SK-N-MC (cell line): Measurements from ENCODE around the gene SMYD3.

Experiments used
- DNase-seq: peaks from one replicate; pipeline ENCODE4 v3.0.0-alpha.2; 2011; ENCODE audit warnings: low read depth, low spot score
- H3K27ac ChIP-seq: fragments of 200-600 bp; sonication (generic); 2 replicates; pipeline ENCODE4 v1.5.1; 2016; ENCODE audit warnings: mixed run types
- H3K36me3 ChIP-seq: fragments of 200-600 bp; sonication (generic); 2 replicates; pipeline ENCODE4 v1.6.1; 2017; ENCODE audit warnings: antibody characterized with exemption, low read length, mixed read lengths; ENCODE audit not compliant: insufficient read depth
- H3K4me3 ChIP-seq: fragments of 200-600 bp; sonication (generic); 2 replicates; pipeline ENCODE4 v1.5.1; 2016
- H3K9ac ChIP-seq: fragments of 200-600 bp; sonication (generic); 2 replicates; pipeline ENCODE4 v1.8.0; 2017; ENCODE audit warnings: mixed run types, mixed read lengths; ENCODE audit not compliant: insufficient read length
- H3K9me3 ChIP-seq: fragments of 200-600 bp; sonication (generic); 2 replicates; pipeline ENCODE4 v1.6.1; 2017; ENCODE audit warnings: low read depth, mild to moderate bottlenecking, antibody characterized with exemption, low read length, moderate library complexity, mixed read lengths
- EZH2 ChIP-seq: fragments of 200-600 bp; sonication (generic); IDR thresholded peaks from one replicate; pipeline ENCODE4 v1.6.1; 2017; ENCODE audit warnings: antibody characterized with exemption
- FOXP2 ChIP-seq: optimal IDR thresholded peaks from 2 replicates; pipeline ENCODE3; 2011; ENCODE audit warnings: mild to moderate bottlenecking, moderate library complexity; ENCODE audit not compliant: insufficient read depth; ENCODE audit errors: extremely low read length, control extremely low read depth
- POLR2AphosphoS5 ChIP-seq: IDR thresholded peaks from 2 replicates; pipeline ENCODE4 v1.6.1; 2012; ENCODE audit warnings: mild to moderate bottlenecking, low read depth, low read length, borderline replicate concordance

Gene SMYD3

GRCh38 chr1:246193537-246193936 lies 313.5 kb downstream of the SMYD3 start:
- H3K9ac ChIP-seq, result no peak overlapping the region
- no peaks in the 10 kb centered on the region for H3K36me3 ChIP-seq
- H3K4me3 ChIP-seq, result no peak overlapping the region
- no peak for DNase-seq
- H3K27ac ChIP-seq, result no peak overlapping the region
- TF ChIP-seq EZH2, result no peak
- no peak for TF ChIP-seq FOXP2
- TF ChIP-seq POLR2AphosphoS5, result no peak
- H3K9me3 ChIP-seq, result no peaks in the 10 kb centered on the region

GRCh38 chr1:246189126-246189525 lies 318.0 kb downstream of the SMYD3 start:
- Histone ChIP-seq H3K4me3 (no peak overlapping the region), H3K27ac (no peak overlapping the region), H3K9ac (no peak overlapping the region), H3K36me3 (no peaks in the 10 kb centered on the region), H3K9me3 (no peaks in the 10 kb centered on the region)
- no peak for TF ChIP-seq FOXP2
- no peak for TF ChIP-seq POLR2AphosphoS5
- TF ChIP-seq EZH2, result no peak
- no peak for DNase-seq

DNA sequence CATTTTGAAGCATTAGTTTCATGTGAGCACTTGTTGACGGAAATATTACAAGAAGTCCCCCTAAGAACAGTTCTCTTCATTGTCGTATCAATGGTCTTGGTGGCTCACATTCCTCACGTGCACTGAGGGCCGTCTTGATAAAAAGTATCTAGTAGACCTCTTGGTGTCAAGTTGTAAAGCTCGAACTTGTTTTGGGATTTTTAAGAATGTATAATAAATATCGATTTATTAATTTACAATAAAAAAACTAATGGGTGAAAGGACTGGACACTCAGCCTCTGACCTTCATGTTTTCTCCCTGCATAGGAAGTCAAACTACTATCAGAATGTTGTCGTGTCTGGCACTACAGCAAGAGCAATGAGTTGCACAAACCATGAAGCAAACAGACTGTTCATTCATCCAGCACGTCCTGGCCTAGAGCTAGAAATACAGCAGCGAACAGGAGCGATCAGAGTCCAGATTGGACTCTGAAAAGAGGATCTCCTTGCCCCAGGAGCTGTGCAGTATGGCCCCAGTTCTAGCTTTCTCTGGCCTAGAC lies 319.2 kb downstream of the SMYD3 start:
- H3K9me3 ChIP-seq, result no peaks in the 10 kb centered on the region
- H3K9ac ChIP-seq, result no peak overlapping the region
- no peaks in the 10 kb centered on the region for H3K36me3 ChIP-seq
- no peak overlapping the region for H3K27ac ChIP-seq
- H3K4me3 ChIP-seq, result no peak overlapping the region
- DNase-seq, result no peak
- TF ChIP-seq EZH2 (no peak), POLR2AphosphoS5 (no peak), FOXP2 (no peak)

GRCh38 chr1:246184503-246184902 lies 322.6 kb downstream of the SMYD3 start:
- H3K4me3 ChIP-seq, result no peak overlapping the region
- no peak overlapping the region for H3K27ac ChIP-seq
- H3K9me3 ChIP-seq, result no peaks in the 10 kb centered on the region
- no peaks in the 10 kb centered on the region for H3K36me3 ChIP-seq
- no peak for DNase-seq
- TF ChIP-seq POLR2AphosphoS5 (no peak), EZH2 (no peak), FOXP2 (no peak)
- no peak overlapping the region for H3K9ac ChIP-seq

DNA sequence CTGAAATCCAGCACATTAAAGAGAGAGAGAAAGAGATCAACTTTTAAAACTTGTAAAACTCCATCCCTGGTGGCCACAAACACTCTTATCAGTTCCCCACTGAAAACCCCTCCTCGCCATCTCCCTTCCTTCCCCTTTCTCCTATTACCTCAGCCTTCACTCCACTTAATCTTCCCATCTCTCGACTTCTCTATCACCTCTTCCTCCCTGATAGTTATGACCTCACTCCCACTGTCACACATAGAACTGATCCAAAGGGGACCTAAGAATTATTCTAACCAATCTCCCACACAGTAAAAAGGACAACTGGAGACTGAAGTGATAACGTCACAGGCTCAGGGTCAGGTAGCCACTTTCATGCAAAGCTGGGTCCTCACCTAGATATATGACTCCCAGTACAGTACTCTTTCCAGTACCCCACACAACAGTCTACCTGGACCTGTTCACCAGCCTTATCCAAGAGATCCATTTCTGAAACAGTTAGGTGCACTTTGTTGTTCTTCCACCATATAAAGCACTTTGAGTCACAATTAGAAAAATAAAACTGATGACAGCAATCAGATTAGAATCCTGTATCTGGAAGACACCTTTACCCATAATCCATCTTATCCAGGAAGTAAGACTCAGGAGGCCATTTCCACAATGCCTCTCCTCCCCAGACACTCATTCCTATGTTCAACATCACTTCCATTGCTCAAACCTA lies 324.8 kb downstream of the SMYD3 start:
- no peak overlapping the region for H3K27ac ChIP-seq
- H3K9ac ChIP-seq, result no peak overlapping the region
- H3K9me3 ChIP-seq, result no peaks in the 10 kb centered on the region
- H3K4me3 ChIP-seq, result no peak overlapping the region
- TF ChIP-seq POLR2AphosphoS5 (no peak), FOXP2 (no peak), EZH2 (no peak)
- H3K36me3 ChIP-seq, result no peaks in the 10 kb centered on the region
- DNase-seq, result no peak

DNA sequence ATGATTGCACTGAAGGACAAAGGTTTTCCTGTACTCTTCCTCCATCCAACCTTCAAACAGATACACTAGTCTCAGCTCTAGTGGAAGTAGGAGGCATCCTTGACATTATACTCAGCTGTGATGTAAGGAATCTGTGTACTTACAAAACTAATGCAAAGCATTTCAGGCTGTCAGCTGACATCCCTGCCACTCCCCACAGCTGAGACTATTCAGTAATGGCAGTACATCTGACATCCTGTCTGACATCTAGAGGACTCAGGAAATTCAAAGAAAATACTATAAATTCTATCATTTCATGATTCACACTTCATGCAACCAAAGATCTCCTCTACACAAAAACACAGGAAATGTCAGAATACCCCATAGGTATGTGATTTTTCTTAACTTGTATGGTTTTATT lies 325.8 kb downstream of the SMYD3 start:
- Histone ChIP-seq H3K36me3 (no peaks in the 10 kb centered on the region), H3K9ac (no peak overlapping the region), H3K27ac (no peak overlapping the region), H3K4me3 (no peak overlapping the region), H3K9me3 (no peaks in the 10 kb centered on the region)
- TF ChIP-seq FOXP2, result no peak
- no peak for TF ChIP-seq POLR2AphosphoS5
- TF ChIP-seq EZH2, result no peak
- DNase-seq, result no peak

DNA sequence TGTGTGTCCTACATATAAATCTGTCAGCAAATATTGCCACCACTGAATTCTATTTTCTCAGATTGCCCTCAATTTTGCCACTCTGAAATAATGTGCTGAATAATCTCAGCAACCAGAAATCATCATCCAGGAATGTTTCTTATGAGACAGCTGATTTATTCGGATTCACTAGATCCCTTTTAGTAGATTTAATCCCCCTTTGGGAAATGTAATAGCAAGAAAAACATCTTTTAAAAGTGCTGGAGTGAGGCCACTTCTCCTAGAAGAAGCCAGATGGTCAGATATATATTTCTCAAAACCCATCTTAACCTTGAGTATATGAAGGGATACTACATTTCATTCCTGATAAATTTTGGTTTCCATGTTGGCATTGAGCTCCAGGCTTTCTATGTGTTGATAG lies 327.7 kb downstream of the SMYD3 start:
- H3K9ac ChIP-seq, result no peak overlapping the region
- H3K4me3 ChIP-seq, result no peak overlapping the region
- no peaks in the 10 kb centered on the region for H3K9me3 ChIP-seq
- no peak overlapping the region for H3K27ac ChIP-seq
- no peak for DNase-seq
- TF ChIP-seq POLR2AphosphoS5, result no peak
- no peak for TF ChIP-seq FOXP2
- TF ChIP-seq EZH2, result no peak
- no peaks in the 10 kb centered on the region for H3K36me3 ChIP-seq

DNA sequence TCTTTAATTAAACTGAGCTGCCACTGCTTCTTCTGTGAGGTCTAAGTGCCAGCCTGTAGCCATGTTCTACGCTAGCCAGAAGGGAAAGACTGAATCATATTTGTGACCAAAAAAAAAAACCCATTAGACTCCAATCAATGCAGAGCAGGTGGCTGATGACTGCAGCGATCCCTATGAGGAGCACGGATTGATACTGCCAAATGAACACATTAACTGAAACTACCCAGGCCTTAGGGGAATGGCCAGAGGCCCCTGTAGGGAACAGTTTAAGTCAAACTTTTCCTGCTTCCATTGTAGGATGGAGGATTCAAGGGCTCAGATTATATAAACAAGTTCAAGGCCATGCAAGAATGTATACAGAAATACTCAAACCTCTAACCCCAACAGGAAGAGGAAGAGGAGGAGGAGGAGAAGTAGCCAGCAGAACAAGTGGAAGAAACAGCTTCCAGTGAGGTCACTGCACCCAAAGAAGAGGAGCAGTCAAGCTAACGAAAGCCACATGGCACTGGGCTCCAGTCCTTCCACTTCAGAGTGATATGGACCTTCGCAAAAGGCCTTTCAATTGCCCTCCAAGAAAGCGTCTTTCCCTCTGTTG lies 328.3 kb downstream of the SMYD3 start:
- TF ChIP-seq FOXP2 (no peak), EZH2 (no peak), POLR2AphosphoS5 (no peak)

GRCh38 chr1:246176126-246177024 lies 330.7 kb downstream of the SMYD3 start:
- TF ChIP-seq FOXP2, result no peak
- TF ChIP-seq EZH2, result no peak
- no peak for TF ChIP-seq POLR2AphosphoS5
- Histone ChIP-seq H3K4me3 (no peak overlapping the region), H3K27ac (no peak overlapping the region), H3K9ac (no peak overlapping the region), H3K36me3 (no peaks in the 10 kb centered on the region), H3K9me3 (no peaks in the 10 kb centered on the region)
- no peak for DNase-seq

More for the DNA sequence above, 328.3 kb downstream of the SMYD3 start:
- DNase-seq, result no peak
- no peak overlapping the region for H3K27ac ChIP-seq
- no peak overlapping the region for H3K4me3 ChIP-seq
- H3K9me3 ChIP-seq, result no peaks in the 10 kb centered on the region
- no peaks in the 10 kb centered on the region for H3K36me3 ChIP-seq
- H3K9ac ChIP-seq, result no peak overlapping the region
